Dermis lymphatic vessel endothelial cell (primary cell): ENCODE measurements around the gene KRT83. TPM values are rescaled to one million over a fixed set of nuclear protein-coding genes. Genes with fewer than 3 reads are reported as not detected.

ENCODE experiments used
- total RNA-seq: library from RNA; depleted of rRNA; stranded (reverse); fragments of >200 nt; gene quantifications from 2 replicates; pipeline ENCODE4 v1.2.1, GENCODE V29; 2014

KRT83 gene
- not detected in 2 replicates for total RNA-seq

GRCh38 chr12:52320784-52321400 is at the start of gene KRT83:
TSS of gene KRT83 (minus strand) at chr12:52321398. CDS start at chr12:52321335, 63 bp downstream.

GRCh38 chr12:52366738-52367485 is 45.7 kb upstream of the KRT83 start, which contains the start of gene KRT85:
TSS of gene KRT85 (minus strand) at chr12:52367481. CDS start at chr12:52367405, 76 bp downstream.

GRCh38 chr12:52291267-52291935 is 29.8 kb downstream of the KRT83 start, which contains the start of gene KRT81:
TSS of gene KRT81 (minus strand) at chr12:52291534. CDS start at chr12:52291465, 69 bp downstream.

GRCh38 chr12:52274521-52275120 is 46.6 kb downstream of the KRT83 start, which contains the start of gene KRT86:
TSS of gene KRT86 (plus strand) at chr12:52274645. CDS start at chr12:52301917, 27,272 bp downstream.

Other genes with a start within 250 kb of the KRT83 start
- 0.09 TPM in 1 of 2 replicates, not detected in the other for gene SMIM41, start 241.7 kb downstream of the KRT83 start, total RNA-seq
- gene KRT80, start 129.4 kb downstream of the KRT83 start, total RNA-seq = under 0.01 TPM in 2 replicates
- 9.5 and 21.9 TPM in 2 replicates for gene KRT7, start 88.2 kb downstream of the KRT83 start, total RNA-seq
- gene KRT86, start 46.8 kb downstream of the KRT83 start, total RNA-seq = not detected in 2 replicates
- gene KRT81, start 29.9 kb downstream of the KRT83 start, total RNA-seq = 0.22 TPM in 1 of 2 replicates, not detected in the other
- not detected in 2 replicates for gene KRT85, start 46.1 kb upstream of the KRT83 start, total RNA-seq
- not detected in 2 replicates for gene KRT84, start 64.3 kb upstream of the KRT83 start, total RNA-seq
- gene KRT82, start 84.9 kb upstream of the KRT83 start, total RNA-seq = not detected in 2 replicates
- not detected in 2 replicates for gene KRT75, start 113.0 kb upstream of the KRT83 start, total RNA-seq
- gene KRT6B, start 130.7 kb upstream of the KRT83 start, total RNA-seq = not detected in 2 replicates
- under 0.01 TPM in 1 of 2 replicates, not detected in the other for gene KRT6C, start 152.4 kb upstream of the KRT83 start, total RNA-seq
- gene KRT6A, start 171.9 kb upstream of the KRT83 start, total RNA-seq = 0.11 TPM in 1 of 2 replicates, not detected in the other
- 0.11 TPM in 1 of 2 replicates, not detected in the other for gene KRT5, start 199.0 kb upstream of the KRT83 start, total RNA-seq
- not detected in 2 replicates for gene KRT71, start 231.7 kb upstream of the KRT83 start, total RNA-seq